ENCODE results near the gene KANK2.
"Not testable (repeated sequence)": the region's sequence is repeated elsewhere in the genome, so short reads cannot be mapped to it uniquely, and the experiment has no call there.

Gene KANK2

GRCh38 chr19:11140896-11141295 lies 56.4 kb downstream of the KANK2 start:
- ATAC-seq (ENCODE audit: insufficient read depth, low read depth) = no peak
- peaks cover 24% of the 10 kb centered on the region for H4K20me1 ChIP-seq (ENCODE audit: insufficient read depth, low read length)

GRCh38 chr19:11140023-11140538 lies 57.3 kb downstream of the KANK2 start:
- not testable (repeated sequence) for H3K27ac ChIP-seq (ENCODE audit: low read length); ATAC-seq (ENCODE audit: insufficient read depth, low read depth); H3K4me2 ChIP-seq (ENCODE audit: insufficient read depth, low read length); H3K79me2 ChIP-seq (ENCODE audit: insufficient read depth, low read length); H3K4me3 ChIP-seq (ENCODE audit: low read depth in 1 of 2, low read length in 2 of 2); H3K9ac ChIP-seq (ENCODE audit: low read depth, low read length); H3K27me3 ChIP-seq (ENCODE audit: insufficient read depth, low read length, poor library complexity); DNase-seq; H2AFZ ChIP-seq (ENCODE audit: low read depth, low read length); H3K4me1 ChIP-seq (ENCODE audit: insufficient read depth, low read length); H3K9me3 ChIP-seq (ENCODE audit: insufficient read depth, low read length, severe bottlenecking)
- Histone ChIP-seq H4K20me1 (ENCODE audit: insufficient read depth, low read length) (peaks cover 17% of the 10 kb centered on the region), H3K36me3 (ENCODE audit: insufficient read depth, low read length) (peaks cover 30% of the 10 kb centered on the region)

More at GRCh38 chr19:11140896-11141295, 56.4 kb downstream of the KANK2 start:
- Histone ChIP-seq H3K79me2 (ENCODE audit: insufficient read depth, low read length) (peaks cover 6% of the 10 kb centered on the region), H3K9me3 (ENCODE audit: insufficient read depth, low read length, severe bottlenecking) (no peaks in the 10 kb centered on the region), H3K9ac (ENCODE audit: low read depth, low read length) (no peak overlapping the region), H3K4me3 (ENCODE audit: low read depth in 1 of 2, low read length in 2 of 2) (no peak overlapping the region), H2AFZ (ENCODE audit: low read depth, low read length) (no peak overlapping the region), H3K36me3 (ENCODE audit: insufficient read depth, low read length) (peaks cover 38% of the 10 kb centered on the region), H3K4me1 (ENCODE audit: insufficient read depth, low read length) (peaks cover 4% of the 10 kb centered on the region; the same call in 1 of the 2 replicates), H3K27me3 (ENCODE audit: insufficient read depth, low read length, poor library complexity) (no peaks in the 10 kb centered on the region), H3K4me2 (ENCODE audit: insufficient read depth, low read length) (no peak overlapping the region), H3K27ac (ENCODE audit: low read length) (no peak overlapping the region)
- no peak for DNase-seq
- TF ChIP-seq, protein P1, sequence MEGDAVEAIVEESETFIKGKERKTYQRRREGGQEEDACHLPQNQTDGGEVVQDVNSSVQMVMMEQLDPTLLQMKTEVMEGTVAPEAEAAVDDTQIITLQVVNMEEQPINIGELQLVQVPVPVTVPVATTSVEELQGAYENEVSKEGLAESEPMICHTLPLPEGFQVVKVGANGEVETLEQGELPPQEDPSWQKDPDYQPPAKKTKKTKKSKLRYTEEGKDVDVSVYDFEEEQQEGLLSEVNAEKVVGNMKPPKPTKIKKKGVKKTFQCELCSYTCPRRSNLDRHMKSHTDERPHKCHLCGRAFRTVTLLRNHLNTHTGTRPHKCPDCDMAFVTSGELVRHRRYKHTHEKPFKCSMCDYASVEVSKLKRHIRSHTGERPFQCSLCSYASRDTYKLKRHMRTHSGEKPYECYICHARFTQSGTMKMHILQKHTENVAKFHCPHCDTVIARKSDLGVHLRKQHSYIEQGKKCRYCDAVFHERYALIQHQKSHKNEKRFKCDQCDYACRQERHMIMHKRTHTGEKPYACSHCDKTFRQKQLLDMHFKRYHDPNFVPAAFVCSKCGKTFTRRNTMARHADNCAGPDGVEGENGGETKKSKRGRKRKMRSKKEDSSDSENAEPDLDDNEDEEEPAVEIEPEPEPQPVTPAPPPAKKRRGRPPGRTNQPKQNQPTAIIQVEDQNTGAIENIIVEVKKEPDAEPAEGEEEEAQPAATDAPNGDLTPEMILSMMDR (IDR thresholded peaks at IDR 0.05; ENCODE audit: borderline replicate concordance, extremely low read depth, low read length, poor library complexity, severe bottlenecking) = no peak
- no peak for TF ChIP-seq EZH2 (IDR thresholded peaks at IDR 0.05; ENCODE audit: borderline replicate concordance, low read depth, low read length, severe bottlenecking)

DNA sequence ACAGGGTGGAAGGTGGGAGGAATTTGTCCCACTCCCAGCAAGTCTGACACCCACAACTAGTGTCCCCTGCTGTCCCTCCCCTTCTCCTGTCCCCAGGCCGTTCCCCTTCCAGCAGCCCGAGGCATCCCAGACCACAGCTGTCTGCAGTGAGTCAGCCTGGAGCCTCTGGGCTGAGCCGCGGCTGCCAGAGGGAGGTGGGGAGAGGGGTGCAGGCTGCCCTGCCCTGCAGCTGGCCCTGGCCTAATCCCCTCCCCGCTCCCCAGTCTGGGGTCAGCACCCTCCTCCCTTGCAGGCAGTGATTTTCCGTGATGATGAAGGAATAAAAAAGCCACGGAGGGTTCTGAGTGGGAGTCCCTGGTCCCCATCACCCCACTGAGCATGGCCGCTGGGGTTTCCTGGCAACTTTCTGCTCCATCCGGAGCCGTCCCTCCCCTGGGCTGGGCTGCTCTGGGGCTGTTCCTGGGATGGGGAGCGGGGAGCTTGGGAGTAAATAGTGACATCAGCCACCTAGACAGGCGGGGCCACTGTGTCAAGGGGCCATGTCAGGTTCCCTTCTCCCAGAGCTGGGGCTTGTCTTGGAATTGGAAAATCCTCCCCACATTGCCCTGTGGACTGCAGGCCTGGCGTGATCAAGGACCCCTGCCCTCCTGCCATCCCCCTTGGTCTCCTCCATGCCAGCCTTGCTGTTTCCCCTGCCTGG lies 58.6 kb downstream of the KANK2 start:
- H4K20me1 ChIP-seq (ENCODE audit: insufficient read depth, low read length) = peaks cover 15% of the 10 kb centered on the region
- DNase-seq (no peak), ATAC-seq (ENCODE audit: insufficient read depth, low read depth) (peak; percentile 28; the same call in 2 of the 3 replicates)
- H3K9ac ChIP-seq (ENCODE audit: low read depth, low read length) = no peak overlapping the region
- no peaks in the 10 kb centered on the region for H3K27me3 ChIP-seq (ENCODE audit: insufficient read depth, low read length, poor library complexity)
- H3K9me3 ChIP-seq (ENCODE audit: insufficient read depth, low read length, severe bottlenecking) = no peaks in the 10 kb centered on the region
- H3K4me3 ChIP-seq (ENCODE audit: low read depth in 1 of 2, low read length in 2 of 2) = no peak overlapping the region
- H3K4me1 ChIP-seq (ENCODE audit: insufficient read depth, low read length) = peaks cover 4% of the 10 kb centered on the region; the same call in 1 of the 2 replicates
- TF ChIP-seq, protein P1 (IDR thresholded peaks at IDR 0.05; ENCODE audit: borderline replicate concordance, extremely low read depth, low read length, poor library complexity, severe bottlenecking) = no peak
- TF ChIP-seq EZH2 (IDR thresholded peaks at IDR 0.05; ENCODE audit: borderline replicate concordance, low read depth, low read length, severe bottlenecking) = no peak
- no peaks in the 10 kb centered on the region for H3K79me2 ChIP-seq (ENCODE audit: insufficient read depth, low read length)
- H3K27ac ChIP-seq (ENCODE audit: low read length) = no peak overlapping the region
- H2AFZ ChIP-seq (ENCODE audit: low read depth, low read length) = no peak overlapping the region
- no peak overlapping the region for H3K4me2 ChIP-seq (ENCODE audit: insufficient read depth, low read length)
- H3K36me3 ChIP-seq (ENCODE audit: insufficient read depth, low read length) = peaks cover 18% of the 10 kb centered on the region

- ATAC-seq (ENCODE audit: insufficient read depth, low read depth) (peak; percentile 20; the same call in 2 of the 3 replicates), DNase-seq (peak; percentile 41)
- no peak overlapping the region for H3K27ac ChIP-seq (ENCODE audit: low read length)
- no peak for TF ChIP-seq EZH2 (IDR thresholded peaks at IDR 0.05; ENCODE audit: borderline replicate concordance, low read depth, low read length, severe bottlenecking)
- TF ChIP-seq, protein P1 (IDR thresholded peaks at IDR 0.05; ENCODE audit: borderline replicate concordance, extremely low read depth, low read length, poor library complexity, severe bottlenecking) = peak; percentile 29
- H2AFZ ChIP-seq (ENCODE audit: low read depth, low read length) = no peak overlapping the region
- H3K9ac ChIP-seq (ENCODE audit: low read depth, low read length) = no peak overlapping the region
- no peak overlapping the region for H3K4me2 ChIP-seq (ENCODE audit: insufficient read depth, low read length)
- peaks cover 13% of the 10 kb centered on the region for H4K20me1 ChIP-seq (ENCODE audit: insufficient read depth, low read length)
- H3K4me3 ChIP-seq (ENCODE audit: low read depth in 1 of 2, low read length in 2 of 2) = no peak overlapping the region
- no peaks in the 10 kb centered on the region for H3K79me2 ChIP-seq (ENCODE audit: insufficient read depth, low read length)
- H3K27me3 ChIP-seq (ENCODE audit: insufficient read depth, low read length, poor library complexity) = no peaks in the 10 kb centered on the region
- H3K4me1 ChIP-seq (ENCODE audit: insufficient read depth, low read length) = no peaks in the 10 kb centered on the region; the same call in 1 of the 2 replicates
- peaks cover 17% of the 10 kb centered on the region for H3K36me3 ChIP-seq (ENCODE audit: insufficient read depth, low read length)
- no peaks in the 10 kb centered on the region for H3K9me3 ChIP-seq (ENCODE audit: insufficient read depth, low read length, severe bottlenecking)
These were observed 59.6 kb downstream of the KANK2 start for GRCh38 chr19:11137542-11138384.
